HCT116 (cell line): ENCODE data around the gene P2RX1. TPM values are rescaled to one million over a fixed set of nuclear protein-coding genes. Genes with fewer than 3 reads are reported as not detected.

Experiments used
- ATAC-seq: fragments of 200-7000 bp; cut with Tn5 transposase; 2 replicates; pipeline ENCODE4 v1.9.1; 2020; ENCODE audit warnings: mild to moderate bottlenecking, moderate library complexity
- BruUV-seq: library from RNA; stranded (reverse); fragments of 400-500 nt; replicated peaks from 2 replicates; lab custom pipeline; 2021; lab: Mats Ljungman, UMichigan
- CTCF ChIA-PET: fragments of 300-600 bp; sonication (Branson Sonifier 250); formaldehyde crosslinking; loops from one replicate; lab custom pipeline; 2021; ENCODE audit warnings: antibody characterized with exemption; lab: Charles Lee
- POLR2A ChIA-PET: fragments of 300-600, 350-600 bp; sonication (Branson Sonifier 250); formaldehyde crosslinking; loops from one replicate; lab custom pipeline; 2021; ENCODE audit warnings: antibody characterized with exemption; lab: Charles Lee
- RAD21 ChIA-PET, 2 experiments: fragments of 300-600 bp; sonication (Branson Sonifier 250); formaldehyde crosslinking; loops; one replicate each; lab custom pipeline; 2023; ENCODE audit warnings: low total read pairs in 2 of 2; ENCODE audit not compliant: uncharacterized antibody in 2 of 2, unreplicated experiment in 2 of 2, low non-redundant PET in 1 of 2; lab: Charles Lee
- DNase-seq: peaks from one replicate; pipeline ENCODE4 v3.0.0-alpha.2; 2010; ENCODE audit warnings: low read depth, low spot score
- H2AFZ ChIP-seq: fragments of 200-600 bp; shearing (Covaris generic), sonication (generic); 2 replicates; pipeline ENCODE4 v1.6.1; 2017; ENCODE audit warnings: low read depth, mixed run types, mixed read lengths, antibody characterized with exemption, low read length; ENCODE audit not compliant: poor library complexity, severe bottlenecking
- H3K27ac ChIP-seq: 2 replicates; pipeline ENCODE4 v1.5.1; 2012; ENCODE audit warnings: low read depth, low read length
- H3K27me3 ChIP-seq: fragments of 200-600 bp; sonication (generic); 2 replicates; pipeline ENCODE4 v1.6.1; 2016; ENCODE audit warnings: mixed run types, low read length, mixed read lengths; ENCODE audit not compliant: insufficient read depth
- H3K36me3 ChIP-seq, 2 experiments: fragments of 200-500 bp in 1 of 2; fragments of 200-600 bp in 1 of 2; sonication (Bioruptor generic) in 1 of 2; sonication (generic) in 1 of 2; 2 replicates each; pipeline versions ENCODE4 v1.5.1 to v1.6.1; 2014 to 2016; ENCODE audit warnings: low read length in 2 of 2, inconsistent platforms in 1 of 2, mixed read lengths in 1 of 2, mixed run types in 1 of 2; ENCODE audit not compliant: insufficient read depth in 2 of 2, control insufficient read depth in 1 of 2
- H3K4me1 ChIP-seq, 2 experiments: fragments of 200-600 bp in 1 of 2; sonication (generic) in 1 of 2; 2 replicates each; pipeline versions ENCODE4 v1.5.1 to v1.6.1; 2012 to 2017; ENCODE audit warnings: low read length in 2 of 2, inconsistent platforms in 1 of 2, mild to moderate bottlenecking in 1 of 2, mixed read lengths in 1 of 2, mixed run types in 1 of 2, moderate library complexity in 1 of 2; ENCODE audit not compliant: insufficient read depth in 2 of 2, control insufficient read depth in 1 of 2
- H3K4me2 ChIP-seq: fragments of 200-600 bp; sonication (generic); 2 replicates; pipeline ENCODE4 v1.6.1; 2017; ENCODE audit warnings: mixed run types, low read length, mixed read lengths
- H3K4me3 ChIP-seq, 2 experiments: fragments of 200-600 bp in 1 of 2; sonication (generic) in 1 of 2; replicated peaks in 1 of 2; 2 replicates each; pipeline ENCODE4 v1.5.1; 2011 to 2016; ENCODE audit warnings: low read length in 2 of 2, control low read depth in 1 of 2, low read depth in 1 of 2, mild to moderate bottlenecking in 1 of 2, mixed read lengths in 1 of 2, mixed run types in 1 of 2
- H3K79me2 ChIP-seq: fragments of 200-600 bp; sonication (generic); 2 replicates; pipeline ENCODE4 v1.6.1; 2017; ENCODE audit warnings: mild to moderate bottlenecking, mixed run types, low read length, moderate library complexity, mixed read lengths; ENCODE audit not compliant: insufficient read depth
- H3K9ac ChIP-seq: fragments of 200-600 bp; sonication (generic); 2 replicates; pipeline ENCODE4 v1.6.1; 2016; ENCODE audit warnings: low read length, mixed read lengths
- H3K9me2 ChIP-seq: fragments of 200-600 bp; sonication (generic), shearing (Covaris generic); 2 replicates; pipeline ENCODE4 v1.6.1; 2017; ENCODE audit warnings: mixed run types, mild to moderate bottlenecking, moderate library complexity; ENCODE audit not compliant: insufficient read depth
- H3K9me3 ChIP-seq, 2 experiments: fragments of 200-500 bp in 1 of 2; fragments of 200-600 bp in 1 of 2; sonication (Bioruptor generic) in 1 of 2; sonication (generic) in 1 of 2; 2 replicates each; pipeline ENCODE4 v1.6.1; 2014 to 2017; ENCODE audit warnings: low read length in 2 of 2, mixed read lengths in 2 of 2, inconsistent platforms in 1 of 2, low read depth in 1 of 2, mild to moderate bottlenecking in 1 of 2, mixed run types in 1 of 2, moderate library complexity in 1 of 2; ENCODE audit not compliant: control insufficient read depth in 1 of 2, insufficient read depth in 1 of 2
- H4K20me1 ChIP-seq: fragments of 200-600 bp; sonication (generic), shearing (Covaris generic); 2 replicates; pipeline ENCODE4 v1.6.1; 2017; ENCODE audit warnings: mixed run types, mild to moderate bottlenecking, moderate library complexity; ENCODE audit not compliant: insufficient read depth
- CTCF ChIP-seq, 3 experiments: fragments of 200-600 bp in 1 of 3; sonication (generic) in 1 of 3; IDR thresholded peaks in 2 of 3; conservative IDR thresholded peaks in 1 of 3; 2 replicates each; pipeline ENCODE4 v1.5.1; 2012 to 2017; ENCODE audit warnings: low read depth in 2 of 3, low read length in 2 of 3, antibody characterized with exemption in 1 of 3, borderline replicate concordance in 1 of 3, control low read depth in 1 of 3, mild to moderate bottlenecking in 1 of 3, mixed read lengths in 1 of 3, mixed run types in 1 of 3, moderate library complexity in 1 of 3; ENCODE audit not compliant: insufficient read depth in 1 of 3
- EZH2 ChIP-seq: fragments of 200-600 bp; sonication (generic); IDR thresholded peaks from 2 replicates; pipeline ENCODE4 v1.6.1; 2017; ENCODE audit warnings: antibody characterized with exemption, mixed run types
- EZH2phosphoT487 ChIP-seq: fragments of 200-600 bp; IDR thresholded peaks from 2 replicates; pipeline ENCODE4 v1.6.1; 2018; ENCODE audit warnings: antibody characterized with exemption, borderline replicate concordance
- FOSL1 ChIP-seq: IDR thresholded peaks from 2 replicates; pipeline ENCODE4 v1.6.1; 2012; ENCODE audit warnings: low read depth
- MAX ChIP-seq: IDR thresholded peaks from 2 replicates; pipeline ENCODE4 v1.6.1; 2012
- TCF7L2 ChIP-seq: IDR thresholded peaks from 2 replicates; pipeline ENCODE4 v1.7.0; 2011; ENCODE audit warnings: borderline replicate concordance, inconsistent platforms; ENCODE audit not compliant: insufficient read depth, insufficient read length; ENCODE audit errors: extremely low read depth
- ZNF274 ChIP-seq: fragments of 200-500 bp; sonication (Bioruptor generic); IDR thresholded peaks from 2 replicates; pipeline ENCODE4 v1.6.1; 2014; ENCODE audit warnings: mild to moderate bottlenecking, low read depth, low read length, inconsistent platforms
- intact Hi-C: fragments of 100-400 bp; cut with micrococcal nuclease; formaldehyde crosslinking; loops from 2 replicates; pipeline ENCODE4 v1.10.0; 2022
- total RNA-seq: library from RNA; stranded (reverse); gene quantifications from one replicate; pipeline ENCODE4 v1.2.1, GENCODE V29; 2021; ENCODE audit not compliant: unreplicated experiment

Gene P2RX1
- total RNA-seq, 1 experiment from 2014 or later = not detected

DNA sequence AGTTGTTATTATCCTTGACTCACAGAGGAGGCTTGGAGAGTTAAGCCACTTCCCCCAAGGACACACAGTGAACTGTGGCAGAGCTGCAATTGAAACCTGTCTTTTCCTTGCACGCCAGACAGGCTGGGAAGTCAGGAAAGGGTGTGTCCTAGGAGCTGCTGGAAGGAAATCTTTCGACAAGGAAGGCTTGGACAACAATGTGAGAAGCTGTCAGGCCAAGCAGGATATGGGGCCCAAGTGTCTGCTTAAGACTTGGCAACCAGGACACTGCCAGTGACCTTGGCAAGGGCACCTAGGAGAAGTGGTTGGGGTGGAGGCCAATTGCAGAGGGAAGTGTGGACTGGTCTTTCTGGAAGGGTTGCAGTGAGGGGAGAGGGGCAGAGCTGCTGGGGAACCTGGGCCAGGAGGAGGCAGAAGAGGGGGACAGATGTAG lies 21.3 kb downstream of the P2RX1 start:
- H3K27me3 ChIP-seq = no peaks in the 10 kb centered on the region
- RAD21 ChIA-PET = no interaction called here
- intact Hi-C loops = no loop called here
- no peak for TF ChIP-seq FOSL1
- TF ChIP-seq CTCF (IDR thresholded peaks at IDR 0.05 in 2 of 3, conservative IDR thresholded peaks at IDR 0.05 in 1 of 3; ENCODE audit: borderline replicate concordance in 1 of 3, insufficient read depth in 1 of 3, low read depth in 2 of 3, low read length in 2 of 3) = no peak
- no peak for TF ChIP-seq ZNF274
- no peak for TF ChIP-seq EZH2phosphoT487
- TF ChIP-seq EZH2 = no peak
- TF ChIP-seq MAX = no peak
- no peak for TF ChIP-seq TCF7L2
- no peak overlapping the region for H3K9ac ChIP-seq
- no peak overlapping the region for H3K27ac ChIP-seq
- H3K79me2 ChIP-seq = no peaks in the 10 kb centered on the region; the same call in 1 of the 2 replicates
- peaks cover 34 to 47% of the 10 kb centered on the region in 2 experiments for H3K4me1 ChIP-seq
- H3K36me3 ChIP-seq = no peaks in the 10 kb centered on the region
- ATAC-seq (no peak), DNase-seq (no peak)
- CTCF ChIA-PET = interaction anchor here (0.7 to 1.8 kb wide), 4 partner anchors 11 to 440 kb away, joined by 3 to 8 read pairs (median 6); no protein-coding TSS in a partner anchor
- H3K4me3 ChIP-seq = no peak overlapping the region
- no peak overlapping the region for H3K4me2 ChIP-seq
- POLR2A ChIA-PET = no interaction called here
- no peaks in the 10 kb centered on the region for H3K9me3 ChIP-seq
- H4K20me1 ChIP-seq = no peaks in the 10 kb centered on the region
- H3K9me2 ChIP-seq = no peaks in the 10 kb centered on the region
- no TSS peak for BruUV-seq
- H2AFZ ChIP-seq = no peak overlapping the region
